ENCODE data around the gene DFFB. TPM values are rescaled to one million over a fixed set of nuclear protein-coding genes. Genes with fewer than 3 reads are reported as not detected.

Gene DFFB
- total RNA-seq, 4 donors from 2014 or later, result 0.51 to 17.9 (median 9.3) TPM

DNA sequence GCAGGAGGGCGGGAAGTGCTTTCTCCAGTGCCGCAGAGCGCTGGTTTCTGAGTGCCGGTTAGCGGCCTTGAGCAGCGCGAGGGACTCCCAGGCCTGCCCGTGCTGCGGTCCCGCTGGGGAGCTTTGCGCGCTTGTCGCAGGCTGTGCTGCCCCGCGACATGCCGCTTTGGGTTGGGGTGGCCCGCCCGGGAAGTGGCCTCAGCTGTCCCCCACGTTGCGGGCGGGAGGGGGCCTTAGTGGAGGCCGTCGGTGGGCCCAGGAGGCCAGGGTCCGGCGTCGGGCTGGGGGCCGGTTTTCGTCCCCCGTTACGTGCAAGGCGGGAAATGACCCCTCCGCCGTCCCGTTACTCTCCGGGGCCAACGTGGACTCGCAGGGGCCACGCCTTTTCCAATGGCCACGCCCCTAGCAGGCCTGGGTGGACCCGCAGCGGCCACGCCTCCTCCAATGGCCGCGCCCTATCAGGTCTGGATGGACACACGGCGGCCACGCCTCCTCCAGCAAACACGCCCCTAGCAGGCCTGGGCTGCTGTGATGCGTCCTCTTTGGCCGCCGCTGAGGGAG, 43.8 kb downstream of the DFFB start:
- Histone ChIP-seq H3K9me3 (no peaks in the 10 kb centered on the region), H3K27ac (peak overlapping the region; percentile 98 to 99), H3K4me1 (no peaks in the 10 kb centered on the region), H3K36me3 (no peaks in the 10 kb centered on the region), H3K4me3 (peak overlapping the region; percentile 90 to 100), H3K27me3 (no peaks in the 10 kb centered on the region)
- peak; percentile 98 to 99 for DNase-seq
- TF ChIP-seq CTCF (IDR thresholded peaks at IDR 0.05) (peak in 1 of 4 experiments; percentile 16), POLR2A (IDR thresholded peaks at IDR 0.05) (peak in 1 of 2 donors; percentile 60)
- intact Hi-C loops (cut with DNase I; ENCODE audit: low total_unique reads), result no loop called here

- no peak overlapping the region for H3K27ac ChIP-seq
- no peaks in the 10 kb centered on the region for H3K4me1 ChIP-seq
- intact Hi-C loops (cut with DNase I; ENCODE audit: low total_unique reads), result no loop called here
- no peak overlapping the region for H3K4me3 ChIP-seq
- DNase-seq, result no peak
- no peaks in the 10 kb centered on the region for H3K27me3 ChIP-seq
- H3K36me3 ChIP-seq, result no peaks in the 10 kb centered on the region
- no peaks in the 10 kb centered on the region for H3K9me3 ChIP-seq
- TF ChIP-seq POLR2A (IDR thresholded peaks at IDR 0.05) (no peak), CTCF (IDR thresholded peaks at IDR 0.05) (no peak)
Observed at GRCh38 chr1:3902111-3902511, 44.8 kb downstream of the DFFB start.

- Histone ChIP-seq H3K27me3 (no peaks in the 10 kb centered on the region), H3K36me3 (no peaks in the 10 kb centered on the region), H3K4me1 (no peaks in the 10 kb centered on the region), H3K9me3 (no peaks in the 10 kb centered on the region), H3K4me3 (no peak overlapping the region), H3K27ac (no peak overlapping the region)
- intact Hi-C loops (cut with DNase I; ENCODE audit: low total_unique reads), result no loop called here
- DNase-seq, result no peak
- TF ChIP-seq CTCF (IDR thresholded peaks at IDR 0.05) (no peak), POLR2A (IDR thresholded peaks at IDR 0.05) (no peak)
Observed at GRCh38 chr1:3902571-3903091, 45.4 kb downstream of the DFFB start.

DNA sequence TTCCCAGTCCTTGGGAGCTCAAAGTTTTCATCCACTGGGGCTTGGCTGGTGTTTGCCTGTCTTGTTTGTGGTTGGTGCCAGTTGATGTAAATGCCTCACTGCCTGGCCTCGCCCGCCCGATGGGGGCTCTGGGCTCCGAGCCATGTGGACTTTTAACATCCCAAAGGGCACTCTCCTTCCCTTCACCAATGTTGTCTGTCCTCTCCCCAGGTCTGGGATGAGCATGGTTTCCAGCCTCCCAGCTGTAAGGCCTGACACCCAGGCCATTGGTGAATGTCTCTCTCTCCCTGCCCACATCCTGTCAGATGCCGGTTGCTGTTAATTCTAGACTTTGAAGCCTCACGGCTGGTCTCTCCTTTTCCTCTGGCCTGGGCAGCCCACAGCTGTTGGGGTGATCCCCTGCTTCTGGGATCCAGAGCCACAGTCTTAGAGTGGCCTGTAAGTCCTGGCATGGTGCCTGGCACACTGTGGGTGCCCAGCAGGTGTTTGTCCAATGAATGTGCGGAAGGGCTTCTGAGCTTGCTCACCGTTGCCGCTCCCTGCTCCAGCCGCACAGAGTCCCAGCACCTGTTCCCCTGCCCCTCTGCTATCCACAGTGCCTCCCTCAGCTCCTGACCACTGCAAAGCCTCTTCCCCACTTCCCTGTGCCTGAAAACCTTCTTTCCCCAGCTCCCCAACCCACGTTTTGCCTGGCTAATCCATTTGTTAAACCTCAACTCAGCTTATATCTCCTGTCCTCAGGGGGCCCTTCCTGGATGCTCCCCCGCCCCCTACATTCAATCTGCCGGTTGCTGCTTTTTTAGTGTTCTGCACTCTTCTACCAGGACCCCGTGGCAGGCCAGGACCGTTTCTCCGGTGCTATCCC, 46.1 kb downstream of the DFFB start:
- no peaks in the 10 kb centered on the region for H3K9me3 ChIP-seq
- no peaks in the 10 kb centered on the region for H3K4me1 ChIP-seq
- no peak overlapping the region for H3K4me3 ChIP-seq
- H3K36me3 ChIP-seq, result no peaks in the 10 kb centered on the region
- H3K27me3 ChIP-seq, result no peaks in the 10 kb centered on the region
- TF ChIP-seq CTCF (IDR thresholded peaks at IDR 0.05) (no peak), POLR2A (IDR thresholded peaks at IDR 0.05) (no peak)
- DNase-seq, result no peak
- H3K27ac ChIP-seq, result no peak overlapping the region
- intact Hi-C loops (cut with DNase I; ENCODE audit: low total_unique reads), result no loop called here
